ENCODE results near the gene SLC7A10.

SLC7A10 gene

GRCh38 chr19:33248954-33249613, 23.4 kb upstream of the SLC7A10 start:
- TF ChIP-seq CTCF (IDR thresholded peaks at IDR 0.05) = no peak
- H3K27ac ChIP-seq = no peak overlapping the region
- no peak for DNase-seq (ENCODE audit: low spot score)
- no peak overlapping the region for H3K4me3 ChIP-seq

- no peak for DNase-seq (ENCODE audit: low spot score)
- no peak overlapping the region for H3K27ac ChIP-seq
- TF ChIP-seq CTCF (IDR thresholded peaks at IDR 0.05) = no peak
Observed at GRCh38 chr19:33248553-33248953, 22.9 kb upstream of the SLC7A10 start.

GRCh38 chr19:33248104-33248503, 22.5 kb upstream of the SLC7A10 start:
- Histone ChIP-seq H3K27ac (no peak overlapping the region), H3K4me3 (no peak overlapping the region)
- DNase-seq (ENCODE audit: low spot score) = no peak
- TF ChIP-seq CTCF (IDR thresholded peaks at IDR 0.05) = no peak

More at GRCh38 chr19:33248553-33248953, 22.9 kb upstream of the SLC7A10 start:
- no peak overlapping the region for H3K4me3 ChIP-seq

- DNase-seq (ENCODE audit: low spot score) = no peak
- Histone ChIP-seq H3K4me3 (no peak overlapping the region), H3K27ac (no peak overlapping the region)
- TF ChIP-seq CTCF (IDR thresholded peaks at IDR 0.05) = no peak
Observed at GRCh38 chr19:33247441-33247819, 21.8 kb upstream of the SLC7A10 start.

- TF ChIP-seq CTCF (IDR thresholded peaks at IDR 0.05) = no peak
- no peak for DNase-seq (ENCODE audit: low spot score)
- no peak overlapping the region for H3K27ac ChIP-seq
- no peak overlapping the region for H3K4me3 ChIP-seq
Observed at GRCh38 chr19:33246709-33247440, 21.2 kb upstream of the SLC7A10 start.

- no peak for TF ChIP-seq CTCF (IDR thresholded peaks at IDR 0.05)
- no peak overlapping the region for H3K27ac ChIP-seq
- DNase-seq (ENCODE audit: low spot score) = no peak
- H3K4me3 ChIP-seq = no peak overlapping the region
Observed at GRCh38 chr19:33245948-33246708, 20.5 kb upstream of the SLC7A10 start.

Measured in coronary artery (tissue), 2 donors.